MM.1S (cell line): ENCODE results near the gene SWAP70.

Source experiments
- CTCF ChIP-seq: fragments of 300-600 bp; sonication (generic); IDR thresholded peaks from 2 replicates; pipeline ENCODE4 v1.5.1; 2016; ENCODE audit warnings: antibody characterized with exemption, low read length, mixed read lengths
- EZH2 ChIP-seq: fragments of 300-600 bp; sonication (generic); optimal IDR thresholded peaks from 2 replicates; pipeline ENCODE3; 2017; ENCODE audit warnings: low read depth, mild to moderate bottlenecking, antibody characterized with exemption, low read length, mixed read lengths

GRCh38 chr11:9736365-9736764 lies 72.5 kb downstream of the SWAP70 start:
- TF ChIP-seq CTCF = no peak
- TF ChIP-seq EZH2 = no peak
